OCI-LY7 (cell line): ENCODE results near the gene ZNF132. TPM values are rescaled to one million over a fixed set of nuclear protein-coding genes. Genes with fewer than 3 reads are reported as not detected.

ENCODE experiments used
- BruUV-seq: library from RNA; stranded (reverse); fragments of 400-500 nt; replicated peaks from 2 replicates; lab custom pipeline; 2021; lab: Mats Ljungman, UMichigan
- CTCF ChIA-PET: fragments of 300-600 bp; sonication (Branson Sonifier 250); formaldehyde crosslinking; loops from one replicate; lab custom pipeline; 2022; ENCODE audit warnings: antibody characterized with exemption; ENCODE audit not compliant: unreplicated experiment; lab: Charles Lee
- POLR2A ChIA-PET: fragments of 300-600 bp; sonication (Branson Sonifier 250); formaldehyde crosslinking; loops from one replicate; lab custom pipeline; 2022; ENCODE audit warnings: antibody characterized with exemption; lab: Charles Lee
- DNase-seq: peaks from one replicate; pipeline ENCODE4 v3.0.0-alpha.2; 2015; ENCODE audit warnings: low spot score
- H2AFZ ChIP-seq: fragments of 200-600 bp; sonication (generic), shearing (Covaris generic); 2 replicates; pipeline ENCODE4 v1.6.1; 2014; ENCODE audit warnings: mild to moderate bottlenecking, antibody characterized with exemption, low read length, moderate library complexity
- H3K27ac ChIP-seq: fragments of 200-600 bp; sonication (generic); 2 replicates; pipeline ENCODE4 v1.5.1; 2014; ENCODE audit warnings: mixed run types, low read depth, mild to moderate bottlenecking, moderate library complexity, low read length, inconsistent platforms; ENCODE audit not compliant: poor library complexity, severe bottlenecking
- H3K36me3 ChIP-seq: fragments of 200-600 bp; sonication (generic); 2 replicates; pipeline ENCODE4 v1.6.1; 2014; ENCODE audit warnings: mild to moderate bottlenecking, antibody characterized with exemption, low read length, moderate library complexity, mixed read lengths; ENCODE audit not compliant: insufficient read depth
- H3K4me1 ChIP-seq: fragments of 200-600 bp; sonication (generic); 2 replicates; pipeline ENCODE4 v1.5.1; 2014; ENCODE audit warnings: mild to moderate bottlenecking, low read length; ENCODE audit not compliant: insufficient read depth, poor library complexity, severe bottlenecking
- H3K4me2 ChIP-seq: fragments of 200-600 bp; sonication (generic); 2 replicates; pipeline ENCODE4 v1.6.1; 2014; ENCODE audit warnings: mild to moderate bottlenecking, low read length
- H3K4me3 ChIP-seq: fragments of 200-600 bp; sonication (generic); 2 replicates; pipeline ENCODE4 v1.5.1; 2014; ENCODE audit warnings: mild to moderate bottlenecking, low read depth, low read length; ENCODE audit not compliant: poor library complexity, severe bottlenecking
- H3K79me2 ChIP-seq: fragments of 200-600 bp; sonication (generic); 2 replicates; pipeline ENCODE4 v1.6.1; 2016; ENCODE audit warnings: low read depth, mild to moderate bottlenecking, low read length, moderate library complexity, mixed read lengths; ENCODE audit not compliant: insufficient read depth
- H3K9me2 ChIP-seq: fragments of 200-600 bp; sonication (generic); 2 replicates; pipeline ENCODE4 v1.6.1; 2016; ENCODE audit warnings: mild to moderate bottlenecking, low read length, mixed read lengths; ENCODE audit not compliant: insufficient read depth
- H3K9me3 ChIP-seq: fragments of 200-600 bp; sonication (generic); 2 replicates; pipeline ENCODE4 v1.6.1; 2014; ENCODE audit warnings: mild to moderate bottlenecking, mixed run types, low read length, mixed read lengths
- H4K20me1 ChIP-seq: fragments of 200-600 bp; sonication (generic); 2 replicates; pipeline ENCODE4 v1.6.1; 2014; ENCODE audit warnings: mild to moderate bottlenecking, antibody characterized with exemption, low read length, moderate library complexity, mixed read lengths; ENCODE audit not compliant: insufficient read depth
- CTCF ChIP-seq: fragments of 200-600 bp; sonication (generic); conservative IDR thresholded peaks from 2 replicates; pipeline ENCODE4 v1.5.1; 2014; ENCODE audit warnings: mild to moderate bottlenecking, antibody characterized with exemption, low read length, moderate library complexity, mixed read lengths
- EZH2phosphoT487 ChIP-seq: fragments of 200-600 bp; sonication (generic); IDR thresholded peaks from 2 replicates; pipeline ENCODE4 v1.6.1; 2018; ENCODE audit warnings: low read depth, borderline replicate concordance, mild to moderate bottlenecking, mixed run types, antibody characterized with exemption, low read length, moderate library complexity, mixed read lengths
- intact Hi-C: fragments of 100-400 bp; cut with micrococcal nuclease; formaldehyde crosslinking; loops from one replicate; pipeline ENCODE4 v1.10.0; 2022; ENCODE audit not compliant: unreplicated experiment
- total RNA-seq, 2 experiments: library from RNA; depleted of rRNA in 1 of 2; stranded (reverse); fragments of >200 nt in 1 of 2; shearing (Covaris generic) in 1 of 2; gene quantifications; 2 replicates each; pipeline ENCODE4 v1.2.3, GENCODE V29; 2014 to 2022

The ZNF132 gene
- total RNA-seq, 2 experiments from 2014 or later: not detected

DNA sequence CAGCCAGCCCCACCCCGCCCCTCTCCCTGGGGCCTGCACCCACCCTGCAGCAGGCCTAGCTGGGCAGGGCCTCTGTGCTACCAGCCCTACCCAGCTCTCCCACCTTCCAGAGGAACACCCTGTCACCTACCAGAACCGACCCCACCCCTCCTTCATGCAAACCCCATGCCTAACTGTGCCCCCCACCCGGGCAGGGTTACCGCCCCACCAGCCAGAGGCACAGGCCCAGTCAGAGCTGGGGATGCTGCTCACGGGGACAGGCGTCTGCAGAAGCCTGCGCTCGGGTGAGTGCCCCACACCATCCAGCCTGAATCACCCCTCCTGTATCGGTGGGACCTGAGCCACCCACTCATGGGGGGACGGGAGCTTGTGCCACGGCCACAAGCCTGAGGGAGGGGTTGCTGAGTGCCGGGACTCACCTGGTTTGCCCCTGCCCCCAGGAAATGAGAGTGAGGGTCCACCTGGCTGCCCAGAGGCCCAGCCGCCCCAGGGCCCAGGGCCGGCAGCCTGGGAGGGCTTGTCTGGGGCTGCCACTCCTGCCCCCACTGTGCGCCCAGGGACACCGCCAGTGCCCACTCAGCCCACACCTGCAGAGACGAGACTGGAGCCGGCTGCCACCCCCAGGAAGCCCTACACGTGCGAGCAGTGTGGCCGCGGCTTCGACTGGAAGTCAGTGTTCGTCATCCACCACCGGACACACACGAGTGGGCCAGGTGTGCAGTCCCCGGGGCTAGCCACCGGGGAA lies 40.0 kb upstream of the ZNF132 start:
- no peak overlapping the region for H2AFZ ChIP-seq
- peaks cover 16% of the 10 kb centered on the region for H3K4me1 ChIP-seq
- H3K9me2 ChIP-seq: no peaks in the 10 kb centered on the region
- H4K20me1 ChIP-seq: no peaks in the 10 kb centered on the region
- ChIA-PET POLR2A (no interaction called here), CTCF (interaction anchor here (0.7 kb wide), 1 partner anchor 134 kb away, joined by 6 read pairs; no protein-coding TSS in a partner anchor)
- no peaks in the 10 kb centered on the region for H3K79me2 ChIP-seq
- TF ChIP-seq EZH2phosphoT487 (no peak), CTCF (no peak)
- H3K4me3 ChIP-seq: no peak overlapping the region
- H3K4me2 ChIP-seq: no peak overlapping the region
- intact Hi-C loops: loop anchor here (5.0 kb wide), 1 partner anchor 133 kb away; no protein-coding TSS in a partner anchor
- no peaks in the 10 kb centered on the region for H3K9me3 ChIP-seq
- no peak overlapping the region for H3K27ac ChIP-seq
- H3K36me3 ChIP-seq: no peaks in the 10 kb centered on the region
- no peak for DNase-seq
- BruUV-seq: no TSS peak

- no peaks in the 10 kb centered on the region for H3K9me3 ChIP-seq
- no TSS peak for BruUV-seq
- no peaks in the 10 kb centered on the region for H3K9me2 ChIP-seq
- H3K4me1 ChIP-seq: peaks cover 20% of the 10 kb centered on the region
- no peaks in the 10 kb centered on the region for H3K79me2 ChIP-seq
- no peak overlapping the region for H2AFZ ChIP-seq
- no peak overlapping the region for H3K4me3 ChIP-seq
- TF ChIP-seq CTCF (no peak), EZH2phosphoT487 (no peak)
- H3K36me3 ChIP-seq: no peaks in the 10 kb centered on the region
- no peak overlapping the region for H3K27ac ChIP-seq
- H3K4me2 ChIP-seq: no peak overlapping the region
- POLR2A ChIA-PET: no interaction called here
- no peak for DNase-seq
- H4K20me1 ChIP-seq: no peaks in the 10 kb centered on the region
- CTCF ChIA-PET: no interaction called here
- intact Hi-C loops: loop anchor here (5.0 kb wide), 1 partner anchor 132 kb away; no protein-coding TSS in a partner anchor
These were observed 39.4 kb upstream of the ZNF132 start for GRCh38 chr19:58479303-58479702.

- Histone ChIP-seq H3K27ac (no peak overlapping the region), H3K79me2 (no peaks in the 10 kb centered on the region), H3K36me3 (peaks cover 8% of the 10 kb centered on the region; the same call in 1 of the 2 replicates), H3K4me2 (no peak overlapping the region), H2AFZ (no peak overlapping the region), H3K4me3 (no peak overlapping the region), H4K20me1 (no peaks in the 10 kb centered on the region), H3K9me2 (no peaks in the 10 kb centered on the region), H3K4me1 (peaks cover 20% of the 10 kb centered on the region), H3K9me3 (no peaks in the 10 kb centered on the region)
- BruUV-seq: no TSS peak
- ChIA-PET POLR2A (no interaction called here), CTCF (no interaction called here)
- no peak for TF ChIP-seq CTCF
- no peak for TF ChIP-seq EZH2phosphoT487
- intact Hi-C loops: loop anchor here (5.0 kb wide), 1 partner anchor 131 kb away; no protein-coding TSS in a partner anchor
- DNase-seq: no peak
These were observed 37.9 kb upstream of the ZNF132 start for GRCh38 chr19:58477871-58478270.
